HG03196 (cell line): ENCODE results near the gene KLF9.
A peak's percentile ranks its signal among the peaks of the same experiment; 100 is the strongest.
"Not testable (repeated sequence)": the region's sequence is repeated elsewhere in the genome, so short reads cannot be mapped to it uniquely, and the experiment has no call there.

Experiments used
- ATAC-seq: cut with Tn5 transposase; IDR thresholded peaks from one replicate; pipeline ENCODE4 v1.9.1; 2021; ENCODE audit not compliant: unreplicated experiment

KLF9 gene

GRCh38 chr9:70405808-70406433, 8.5 kb downstream of the KLF9 start:
- peak; percentile 23 for ATAC-seq

- ATAC-seq, result no peak
Observed at GRCh38 chr9:70404261-70404660, 10.2 kb downstream of the KLF9 start.

DNA sequence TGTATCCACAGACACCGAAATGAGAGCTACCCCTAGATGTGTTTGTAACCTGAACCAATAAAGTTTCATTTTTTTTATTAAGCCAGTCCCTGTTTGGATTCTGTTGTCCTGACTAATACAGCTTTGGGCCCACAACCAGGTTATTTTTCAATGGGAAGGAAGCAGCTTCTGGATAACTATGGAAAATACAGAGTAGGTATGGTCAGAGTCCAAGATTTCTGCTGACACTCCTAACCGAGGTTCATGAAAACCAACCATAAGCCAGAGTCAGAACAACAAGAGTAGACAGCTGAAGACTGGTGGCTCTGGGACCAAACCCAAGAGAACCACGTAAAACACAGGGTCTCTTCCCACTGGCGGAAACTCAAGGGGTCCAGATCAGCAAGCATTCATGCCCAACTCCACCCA, 10.8 kb downstream of the KLF9 start:
- no peak for ATAC-seq

DNA sequence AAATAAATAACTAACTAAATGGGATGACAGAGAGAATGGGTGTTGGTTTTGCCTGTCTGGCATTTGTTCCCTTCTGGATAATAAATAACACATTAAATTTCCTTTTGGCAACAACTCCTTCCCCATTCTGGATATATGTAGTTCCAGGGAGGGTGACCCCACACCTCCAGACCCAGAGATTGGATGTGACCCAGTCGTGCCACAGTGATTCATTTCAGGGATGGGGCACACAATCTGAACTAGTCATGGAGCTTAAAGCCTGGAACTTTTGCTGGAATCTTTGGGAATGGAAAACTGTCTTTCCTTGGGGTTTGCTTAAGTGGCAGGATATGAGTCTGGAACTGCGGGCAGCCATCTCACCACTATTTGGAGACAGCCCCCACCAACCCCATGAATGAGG, 11.3 kb downstream of the KLF9 start:
- ATAC-seq, result no peak

DNA sequence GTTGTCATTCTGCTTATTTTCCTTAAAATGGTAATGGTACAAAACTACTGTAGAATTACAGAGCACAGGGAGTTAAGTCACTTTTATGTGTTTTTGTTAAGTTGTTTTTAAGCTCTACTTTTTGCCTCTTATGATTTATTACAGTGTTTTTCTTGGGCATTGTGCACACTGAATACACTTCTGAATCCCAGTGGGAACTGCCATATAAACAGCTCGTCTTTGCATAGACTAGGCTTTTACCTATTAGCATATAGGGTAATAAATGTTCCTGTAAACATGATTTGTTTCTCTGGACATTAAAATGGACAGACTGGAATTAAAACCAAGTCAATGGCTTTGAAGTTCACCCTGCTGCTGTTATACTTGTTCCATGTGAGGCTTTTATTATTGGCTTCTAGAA, 12.2 kb downstream of the KLF9 start:
- no peak for ATAC-seq

DNA sequence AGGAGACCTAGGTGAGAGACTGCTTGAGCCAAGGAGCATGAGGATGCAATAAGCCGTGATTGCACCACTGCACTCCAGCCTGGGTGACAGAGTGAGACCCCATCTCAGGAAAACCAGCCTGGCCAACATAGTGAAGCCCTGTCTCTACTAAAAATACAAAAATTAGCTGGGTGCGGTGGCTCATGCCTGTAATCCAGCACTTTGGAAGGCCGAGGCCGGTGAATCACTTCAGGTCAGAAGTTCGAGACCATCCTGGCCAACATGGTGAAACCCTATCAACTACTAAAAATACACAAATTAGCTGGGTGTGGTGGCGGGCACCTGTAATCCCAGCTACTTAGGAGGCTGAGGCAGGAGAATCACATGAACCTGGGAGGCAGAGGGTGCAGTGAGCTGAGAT, 13.2 kb downstream of the KLF9 start:
- ATAC-seq, result not testable (repeated sequence)

DNA sequence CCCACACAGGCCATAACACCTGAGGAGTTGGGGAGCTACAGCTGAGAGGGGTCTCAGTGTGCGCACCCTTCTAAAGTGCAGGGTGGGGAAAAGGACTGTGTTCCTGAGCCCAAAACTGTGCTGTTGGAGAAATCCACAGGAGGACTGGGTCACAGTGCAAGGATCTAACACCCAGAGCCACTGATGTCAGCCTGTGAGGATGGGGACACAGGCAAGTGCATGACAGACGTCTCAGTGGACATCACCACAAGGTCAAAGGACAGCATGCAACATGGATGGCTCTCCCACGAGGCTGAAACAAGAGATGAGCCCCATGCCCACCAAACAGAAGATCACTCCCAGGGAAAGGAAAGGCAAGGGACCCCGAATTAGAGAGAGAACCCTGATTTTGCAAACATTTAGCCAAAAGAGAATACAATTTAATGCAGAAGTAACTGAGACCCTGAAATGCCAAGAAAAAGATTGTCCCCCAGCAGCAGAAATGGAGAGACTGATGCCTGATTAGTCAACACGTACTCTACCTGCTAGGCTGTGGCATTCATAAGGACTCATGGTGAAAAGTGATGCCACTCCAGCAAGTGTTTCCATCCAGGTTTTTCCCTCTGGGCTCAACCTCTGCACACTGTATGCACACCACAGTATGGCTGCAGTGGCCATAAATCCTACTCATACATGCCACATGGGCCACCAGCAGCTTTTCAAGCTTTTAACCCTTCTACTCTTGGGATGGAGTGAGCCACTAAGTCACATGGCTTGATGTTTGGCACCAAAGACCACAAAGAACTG, 14.2 kb downstream of the KLF9 start:
- ATAC-seq, result no peak

DNA sequence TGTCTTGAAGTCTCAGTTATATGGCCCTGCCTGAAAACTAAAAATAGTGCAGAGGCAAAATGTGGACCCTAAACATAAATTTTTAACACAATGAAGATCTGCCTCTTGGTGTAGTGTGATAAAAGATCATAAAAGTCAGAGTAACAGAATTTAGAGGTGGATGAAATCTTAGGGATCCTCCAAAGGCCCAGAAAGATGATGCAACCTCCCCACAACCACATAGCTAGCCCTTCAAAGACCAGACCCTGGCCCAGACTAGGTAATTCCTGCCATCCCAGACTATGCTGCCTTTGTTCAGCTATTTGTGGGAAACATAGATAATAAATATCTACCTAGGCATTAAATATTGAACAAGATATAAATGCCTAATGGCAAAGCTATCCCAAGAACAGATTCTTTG, 15.3 kb downstream of the KLF9 start:
- no peak for ATAC-seq

DNA sequence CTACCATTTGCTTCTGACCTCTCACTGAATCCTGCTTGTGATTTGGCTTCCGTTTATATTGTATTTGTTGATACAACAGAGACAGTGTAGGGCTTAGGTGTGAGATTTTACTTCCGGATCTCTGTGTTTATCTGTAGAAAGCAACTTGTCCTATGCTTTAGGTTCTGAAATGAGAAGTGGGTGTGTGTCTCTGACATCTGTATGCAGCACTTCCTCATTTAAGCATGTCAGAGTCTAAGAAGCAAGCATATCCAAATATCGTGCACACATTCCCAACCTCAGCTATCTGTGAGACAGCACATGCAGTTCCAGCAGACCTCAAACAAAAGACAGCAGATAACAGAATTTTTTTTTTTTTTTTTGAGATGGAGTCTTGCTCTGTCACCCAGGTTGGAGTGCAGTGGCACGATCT, 16.3 kb downstream of the KLF9 start:
- peak; percentile 99 for ATAC-seq

DNA sequence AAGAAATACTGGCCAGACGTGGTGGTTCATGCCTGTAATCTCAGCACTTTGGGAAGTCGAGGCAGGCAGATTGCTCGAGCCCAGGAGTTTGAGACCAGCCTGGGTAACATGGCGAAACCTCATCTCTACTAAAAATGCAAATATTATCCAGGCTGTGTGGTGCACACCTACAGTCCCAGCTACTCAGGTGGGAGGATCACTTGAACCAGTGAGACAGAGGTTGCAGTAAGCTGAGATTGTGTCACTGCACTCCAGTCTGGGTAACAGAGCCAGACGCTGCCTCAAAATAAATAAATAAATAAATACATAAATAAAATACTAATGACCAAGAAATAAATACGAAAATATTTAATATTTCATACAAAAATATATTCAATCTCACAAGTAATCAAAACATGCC, 18.8 kb downstream of the KLF9 start:
- ATAC-seq, result no peak

DNA sequence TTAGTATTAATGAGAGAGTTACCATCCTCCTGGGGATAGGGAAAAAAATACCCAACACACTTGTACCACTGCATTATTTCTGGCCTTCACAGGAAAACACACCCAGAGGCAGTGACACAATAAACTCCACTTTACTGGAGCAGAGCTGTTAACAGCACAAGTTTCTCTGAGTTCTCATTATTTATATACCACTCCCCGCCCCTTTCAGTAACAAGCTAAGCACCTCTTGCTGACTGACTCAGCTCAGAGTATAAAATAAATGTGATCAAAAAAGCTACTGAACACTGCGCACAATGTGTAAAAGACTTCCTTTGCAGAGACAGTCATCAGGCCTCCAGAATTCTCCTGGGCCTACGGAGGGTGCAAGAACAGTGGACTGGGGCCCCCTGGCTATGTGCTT, 21.6 kb downstream of the KLF9 start:
- ATAC-seq, result no peak

- no peak for ATAC-seq
Observed at GRCh38 chr9:70392189-70392588, 22.3 kb downstream of the KLF9 start.

DNA sequence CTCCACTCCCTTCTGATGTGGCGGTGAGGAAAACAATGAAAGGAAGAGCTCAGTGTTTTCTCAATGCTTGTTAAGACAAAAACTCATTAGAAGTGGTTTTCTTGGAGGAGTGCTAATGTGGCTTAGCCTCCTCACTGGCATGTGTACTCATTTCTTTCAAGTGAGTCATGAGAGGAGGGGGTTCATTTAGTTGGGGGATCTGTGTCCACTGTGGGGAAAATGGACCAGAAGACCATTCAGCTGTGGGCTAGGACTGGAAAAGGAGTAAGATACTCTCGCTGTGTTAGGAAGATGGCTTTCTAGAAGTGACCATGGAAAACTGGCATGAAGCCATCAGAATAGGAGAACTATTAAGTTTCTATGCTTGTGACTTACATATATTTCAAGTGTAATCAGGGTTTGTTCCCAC, 23.5 kb downstream of the KLF9 start:
- no peak for ATAC-seq

- ATAC-seq, result no peak
Observed at GRCh38 chr9:70389621-70390266, 24.7 kb downstream of the KLF9 start.

DNA sequence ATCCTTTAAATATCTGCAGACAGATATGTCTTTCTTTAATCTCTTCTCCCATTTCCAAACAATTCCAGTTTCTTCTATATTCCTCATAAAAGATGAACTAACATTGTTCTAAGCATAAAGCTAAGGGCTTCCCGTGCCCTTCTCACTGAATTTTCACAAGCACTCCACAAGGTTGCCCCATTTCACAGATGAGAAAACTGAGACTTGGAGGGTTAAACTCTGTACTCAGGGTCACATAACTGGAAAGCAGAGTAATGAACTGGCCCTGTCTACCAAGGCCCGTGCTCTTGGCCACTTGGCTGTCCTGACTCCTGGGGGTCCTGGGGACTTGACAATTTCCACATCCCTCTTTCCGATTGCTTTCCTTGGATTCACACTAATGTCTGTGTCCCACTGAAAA, 25.3 kb downstream of the KLF9 start:
- ATAC-seq, result no peak

DNA sequence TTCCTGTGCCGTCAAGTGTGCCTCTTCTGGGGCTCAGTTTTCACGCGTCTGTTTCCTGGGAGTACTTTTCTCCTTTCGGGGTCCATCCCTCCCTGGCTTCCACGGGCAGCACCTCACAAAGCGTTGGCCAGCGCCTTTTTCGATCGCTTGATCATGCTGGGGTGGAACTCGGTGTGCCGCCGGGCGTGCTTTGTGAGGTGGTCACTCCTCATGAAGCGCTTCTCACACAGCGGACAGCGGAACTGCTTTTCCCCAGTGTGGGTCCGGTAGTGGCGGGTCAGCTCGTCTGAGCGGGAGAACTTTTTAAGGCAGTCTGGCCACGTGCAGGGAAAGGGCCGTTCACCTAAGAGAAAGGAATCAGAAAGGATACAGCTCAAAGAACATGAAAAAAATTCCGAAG, 26.8 kb downstream of the KLF9 start:
- ATAC-seq, result no peak

GRCh38 chr9:70385426-70385825, 29.0 kb downstream of the KLF9 start:
- no peak for ATAC-seq

- no peak for ATAC-seq
Observed at GRCh38 chr9:70382709-70383605, 31.5 kb downstream of the KLF9 start.

DNA sequence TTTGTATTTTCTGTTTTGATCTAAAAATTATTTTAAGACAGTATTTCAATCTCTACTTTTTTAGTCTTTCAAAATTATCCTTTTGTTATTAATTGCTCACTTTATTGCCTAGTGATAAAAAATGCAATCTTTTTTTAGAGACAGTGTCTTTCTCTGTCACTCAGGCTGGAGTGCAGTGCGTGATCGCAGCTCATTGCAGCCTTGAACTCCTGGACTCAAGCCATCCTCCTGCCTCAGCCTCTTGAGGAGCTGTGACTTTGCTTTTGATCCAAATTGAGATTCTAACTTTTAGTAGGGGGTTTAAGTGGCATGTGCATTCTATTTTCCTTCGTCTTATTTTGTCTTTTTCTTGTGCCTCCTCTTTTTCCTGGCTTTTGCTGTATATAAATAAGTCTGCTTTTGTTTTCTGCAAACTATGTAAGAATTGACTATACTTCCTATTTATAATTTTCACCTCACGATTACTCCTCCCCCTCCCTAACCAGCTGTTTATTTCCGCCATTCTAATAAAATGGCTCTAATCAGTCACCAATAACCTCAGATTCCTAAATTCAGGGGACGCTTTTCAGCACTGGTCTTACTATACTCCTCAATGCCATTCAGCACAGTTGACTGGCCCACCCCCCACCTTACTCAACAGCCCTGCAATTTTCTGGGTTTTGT, 32.3 kb downstream of the KLF9 start:
- ATAC-seq, result no peak

GRCh38 chr9:70374962-70375618, 39.4 kb downstream of the KLF9 start:
- no peak for ATAC-seq
